NCI-H146 treated with DMSO at 0.1 percent for 48 hours (cell line): ENCODE measurements around the gene CYFIP1.

Source experiments
- DNase-seq: peaks from one replicate; lab custom pipeline; 2025; ENCODE audit not compliant: unreplicated experiment; lab: John Stamatoyannopoulos, UW

Gene CYFIP1

DNA sequence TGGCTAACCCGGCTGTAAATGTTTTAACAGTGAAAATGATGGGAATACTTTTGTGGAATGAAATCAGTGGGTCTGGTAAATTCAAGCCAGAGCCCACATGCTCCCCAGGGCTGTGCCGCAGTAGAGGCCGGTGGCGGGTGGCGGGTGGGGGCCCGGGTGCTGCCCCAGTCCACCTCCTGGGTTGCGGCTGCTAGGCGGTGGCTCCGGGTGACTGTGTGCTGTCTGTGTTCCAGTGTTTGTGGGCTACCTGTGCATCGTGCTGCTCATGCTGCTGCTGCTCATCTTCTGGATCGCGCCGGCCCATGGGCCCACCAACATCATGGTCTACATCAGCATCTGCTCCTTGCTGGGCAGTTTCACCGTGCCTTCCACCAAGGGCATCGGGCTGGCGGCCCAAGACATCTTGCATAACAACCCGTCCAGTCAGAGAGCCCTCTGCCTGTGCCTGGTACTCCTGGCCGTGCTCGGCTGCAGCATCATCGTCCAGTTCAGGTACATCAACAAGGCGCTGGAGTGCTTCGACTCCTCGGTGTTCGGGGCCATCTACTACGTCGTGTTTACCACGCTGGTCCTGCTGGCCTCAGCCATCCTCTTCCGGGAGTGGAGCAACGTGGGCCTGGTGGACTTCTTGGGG is 156.6 kb downstream of the CYFIP1 start:
- no peak for DNase-seq

DNA sequence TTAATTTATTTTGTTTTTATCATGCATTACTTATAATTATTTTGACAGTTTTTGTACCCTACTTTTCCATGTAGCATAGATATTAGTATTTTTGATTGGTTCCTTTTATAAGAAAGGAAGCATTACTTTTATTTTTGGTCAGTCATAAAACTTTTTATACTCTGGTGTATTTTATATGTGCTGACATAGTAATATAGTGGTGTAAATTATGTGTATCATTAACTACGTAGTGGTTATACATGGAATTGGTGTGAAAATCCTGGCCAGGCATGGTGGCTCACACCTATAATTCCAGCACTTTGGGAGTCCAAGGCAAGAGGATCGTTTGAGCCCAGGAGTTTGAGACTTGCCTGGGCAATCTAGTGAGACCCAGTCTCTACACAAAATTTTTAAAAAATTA is 160.5 kb downstream of the CYFIP1 start:
- no peak for DNase-seq
